Activated naive CD8-positive, alpha-beta T cell treated with anti-CD3 and anti-CD28 coated beads for 36 hours (primary cell): ENCODE results near the gene CALN1. TPM values are rescaled to one million over a fixed set of nuclear protein-coding genes. Genes with fewer than 3 reads are reported as not detected.

ENCODE experiments used
- DNase-seq: peaks from one replicate; pipeline ENCODE4 v3.0.0; 2021
- H3K27ac Mint-ChIP-seq: one replicate; pipeline ENCODE4 v1.8.0; 2022; ENCODE audit warnings: mild to moderate bottlenecking, moderate library complexity, mixed read lengths
- H3K27me3 Mint-ChIP-seq: one replicate; pipeline ENCODE4 v1.8.0; 2022; ENCODE audit warnings: mild to moderate bottlenecking, mixed read lengths
- H3K36me3 Mint-ChIP-seq: one replicate; pipeline ENCODE4 v1.8.0; 2021; ENCODE audit warnings: mild to moderate bottlenecking, mixed read lengths
- H3K4me1 Mint-ChIP-seq: one replicate; pipeline ENCODE4 v1.8.0; 2021; ENCODE audit warnings: mixed read lengths
- H3K4me3 Mint-ChIP-seq: one replicate; pipeline ENCODE4 v1.8.0; 2022; ENCODE audit warnings: mild to moderate bottlenecking, moderate library complexity, mixed read lengths
- H3K9me3 Mint-ChIP-seq: one replicate; pipeline ENCODE4 v1.8.0; 2022; ENCODE audit warnings: mixed read lengths
- total RNA-seq, 2 experiments: library from RNA; stranded (reverse); gene quantifications; one replicate each; pipeline ENCODE4 v1.2.3, GENCODE V29; 2021

CALN1 gene
- total RNA-seq, 2 experiments from 2014 or later: not detected

DNA sequence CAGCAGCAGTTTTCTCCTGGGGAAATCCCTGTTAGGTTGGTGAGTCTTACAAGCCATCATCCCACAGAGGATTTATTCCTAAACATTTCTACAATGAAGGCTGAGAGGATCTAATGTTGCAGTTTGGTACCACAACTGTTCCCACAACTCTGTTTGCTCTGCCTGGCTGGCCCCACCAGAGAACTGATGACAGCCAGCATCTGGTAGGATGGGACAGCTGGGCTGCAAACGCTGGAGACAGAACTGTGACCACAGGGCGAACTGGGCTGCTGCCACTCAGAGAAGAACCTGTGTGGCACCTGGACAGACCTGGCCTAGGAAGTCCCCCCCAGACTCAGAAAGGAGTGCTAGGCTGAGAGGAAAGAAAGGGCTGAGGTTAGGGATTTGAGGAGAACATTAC is 94.8 kb downstream of the CALN1 start:
- H3K9me3 Mint-ChIP-seq: peaks cover 6% of the 10 kb centered on the region
- no peak overlapping the region for H3K4me3 Mint-ChIP-seq
- H3K27ac Mint-ChIP-seq: no peak overlapping the region
- no peaks in the 10 kb centered on the region for H3K27me3 Mint-ChIP-seq
- no peaks in the 10 kb centered on the region for H3K4me1 Mint-ChIP-seq
- H3K36me3 Mint-ChIP-seq: no peaks in the 10 kb centered on the region
- DNase-seq: no peak

- H3K27me3 Mint-ChIP-seq: no peaks in the 10 kb centered on the region
- H3K4me1 Mint-ChIP-seq: no peaks in the 10 kb centered on the region
- no peaks in the 10 kb centered on the region for H3K36me3 Mint-ChIP-seq
- no peak for DNase-seq
- H3K27ac Mint-ChIP-seq: no peak overlapping the region
- no peak overlapping the region for H3K4me3 Mint-ChIP-seq
- H3K9me3 Mint-ChIP-seq: peaks cover 6% of the 10 kb centered on the region
Measured at GRCh38 chr7:72316148-72316547, 96.0 kb downstream of the CALN1 start.

DNA sequence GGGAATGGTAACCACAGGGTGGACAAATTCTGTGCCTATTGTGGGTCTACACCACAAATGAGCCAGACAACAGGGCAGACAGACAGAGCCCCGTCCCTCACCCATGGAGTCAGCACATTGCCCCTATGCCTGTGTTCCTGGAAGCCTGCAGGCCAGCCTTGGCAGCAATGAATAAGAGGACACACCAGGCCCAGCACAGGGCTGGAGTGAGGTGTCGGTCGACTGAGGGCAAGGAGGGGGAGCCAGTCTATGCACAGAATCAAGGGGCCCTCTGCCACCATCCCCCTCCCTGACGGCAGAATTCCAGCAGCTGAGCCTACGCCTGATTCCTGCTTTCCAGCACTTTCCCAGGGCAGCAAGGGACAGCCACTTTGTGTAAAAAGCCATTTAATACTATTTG is 98.2 kb downstream of the CALN1 start:
- Mint-ChIP-seq H3K36me3 (no peaks in the 10 kb centered on the region), H3K9me3 (peaks cover 1% of the 10 kb centered on the region), H3K27ac (no peak overlapping the region), H3K27me3 (no peaks in the 10 kb centered on the region), H3K4me3 (no peak overlapping the region), H3K4me1 (no peaks in the 10 kb centered on the region)
- DNase-seq: no peak

DNA sequence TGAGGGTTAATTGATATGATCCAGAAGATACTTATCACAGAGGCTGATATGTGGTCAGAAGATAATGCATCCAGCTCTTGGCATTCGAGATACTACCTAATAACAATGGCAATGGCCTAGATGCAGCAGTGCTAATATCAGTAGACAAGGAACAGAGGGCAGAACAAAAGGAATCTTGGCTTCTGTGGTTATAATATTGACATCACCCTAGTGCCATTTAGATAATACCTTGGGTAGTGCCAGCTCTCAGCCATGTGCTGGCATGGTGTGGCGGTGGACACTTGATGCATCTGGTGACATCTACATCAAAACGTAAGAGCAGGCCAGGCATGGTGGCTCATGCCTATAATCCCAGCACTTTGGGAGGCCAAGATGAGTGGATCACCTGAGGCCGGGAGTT is 101.8 kb downstream of the CALN1 start:
- Mint-ChIP-seq H3K9me3 (no peaks in the 10 kb centered on the region), H3K36me3 (no peaks in the 10 kb centered on the region), H3K4me1 (no peaks in the 10 kb centered on the region), H3K27ac (no peak overlapping the region), H3K27me3 (no peaks in the 10 kb centered on the region), H3K4me3 (no peak overlapping the region)
- DNase-seq: no peak

GRCh38 chr7:72309476-72309875 is 102.7 kb downstream of the CALN1 start:
- Mint-ChIP-seq H3K27ac (no peak overlapping the region), H3K36me3 (no peaks in the 10 kb centered on the region), H3K27me3 (no peaks in the 10 kb centered on the region), H3K9me3 (no peaks in the 10 kb centered on the region), H3K4me1 (no peaks in the 10 kb centered on the region), H3K4me3 (no peak overlapping the region)
- DNase-seq: no peak

- no peaks in the 10 kb centered on the region for H3K36me3 Mint-ChIP-seq
Measured at GRCh38 chr7:72308986-72309385, 103.2 kb downstream of the CALN1 start.

DNA sequence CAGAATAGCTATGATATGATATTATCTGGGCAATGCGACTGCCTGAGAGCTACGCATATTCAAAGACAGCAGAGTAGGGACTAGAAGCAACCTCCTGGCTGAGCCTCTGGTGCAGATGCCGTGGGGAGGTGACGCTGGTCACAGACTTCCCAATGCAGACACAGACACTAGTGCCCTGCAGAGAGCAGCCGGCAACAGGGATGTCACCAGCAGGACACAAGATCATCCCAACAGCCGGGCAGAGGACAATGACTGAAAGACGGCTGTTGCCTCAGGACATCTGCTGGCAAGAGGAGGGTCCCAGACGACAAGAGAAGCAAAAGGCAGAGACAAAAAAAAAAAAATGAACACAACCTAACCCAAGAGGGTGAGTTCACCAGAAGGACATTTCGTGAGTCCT is 104.6 kb downstream of the CALN1 start:
- H3K27me3 Mint-ChIP-seq: no peaks in the 10 kb centered on the region
- no peak for DNase-seq
- no peaks in the 10 kb centered on the region for H3K4me1 Mint-ChIP-seq
- no peaks in the 10 kb centered on the region for H3K9me3 Mint-ChIP-seq
- no peaks in the 10 kb centered on the region for H3K36me3 Mint-ChIP-seq
- no peak overlapping the region for H3K4me3 Mint-ChIP-seq
- H3K27ac Mint-ChIP-seq: no peak overlapping the region

More at GRCh38 chr7:72308986-72309385, 103.2 kb downstream of the CALN1 start:
- no peak overlapping the region for H3K4me3 Mint-ChIP-seq
- H3K27me3 Mint-ChIP-seq: no peaks in the 10 kb centered on the region
- H3K4me1 Mint-ChIP-seq: no peaks in the 10 kb centered on the region
- H3K9me3 Mint-ChIP-seq: no peaks in the 10 kb centered on the region
- H3K27ac Mint-ChIP-seq: no peak overlapping the region
- no peak for DNase-seq

GRCh38 chr7:72298912-72299311 is 113.2 kb downstream of the CALN1 start:
- H3K27ac Mint-ChIP-seq: no peak overlapping the region
- no peaks in the 10 kb centered on the region for H3K36me3 Mint-ChIP-seq
- H3K4me3 Mint-ChIP-seq: no peak overlapping the region
- no peaks in the 10 kb centered on the region for H3K27me3 Mint-ChIP-seq
- H3K9me3 Mint-ChIP-seq: no peaks in the 10 kb centered on the region
- DNase-seq: no peak
- no peaks in the 10 kb centered on the region for H3K4me1 Mint-ChIP-seq

GRCh38 chr7:72298091-72298490 is 114.0 kb downstream of the CALN1 start:
- H3K27me3 Mint-ChIP-seq: no peaks in the 10 kb centered on the region
- H3K4me3 Mint-ChIP-seq: no peak overlapping the region
- DNase-seq: no peak
- H3K27ac Mint-ChIP-seq: no peak overlapping the region
- no peaks in the 10 kb centered on the region for H3K36me3 Mint-ChIP-seq
- H3K9me3 Mint-ChIP-seq: no peaks in the 10 kb centered on the region
- H3K4me1 Mint-ChIP-seq: no peaks in the 10 kb centered on the region

GRCh38 chr7:72297636-72298035 is 114.5 kb downstream of the CALN1 start:
- H3K9me3 Mint-ChIP-seq: no peaks in the 10 kb centered on the region
- no peaks in the 10 kb centered on the region for H3K4me1 Mint-ChIP-seq
- H3K27ac Mint-ChIP-seq: no peak overlapping the region
- H3K27me3 Mint-ChIP-seq: no peaks in the 10 kb centered on the region
- no peaks in the 10 kb centered on the region for H3K36me3 Mint-ChIP-seq
- no peak for DNase-seq
- H3K4me3 Mint-ChIP-seq: no peak overlapping the region

DNA sequence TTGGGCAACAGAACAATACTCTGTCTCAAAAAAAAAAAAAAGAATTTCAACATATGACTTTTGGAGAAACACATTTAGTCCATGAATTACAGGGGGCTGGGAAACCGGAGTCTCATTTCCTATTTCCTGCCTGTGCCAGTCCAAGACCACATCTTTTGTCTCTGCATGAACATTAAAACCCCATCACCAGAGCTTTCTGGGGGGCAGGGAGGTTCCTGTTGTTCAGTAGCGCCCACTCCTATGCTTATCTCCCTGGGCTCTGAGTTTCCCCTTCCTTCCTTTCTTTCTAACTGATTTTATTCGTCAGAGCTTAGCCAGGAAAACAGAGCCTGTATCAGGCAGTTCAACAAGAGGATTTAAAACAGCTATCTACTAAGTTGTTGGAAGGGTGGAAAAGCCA is 119.3 kb downstream of the CALN1 start:
- H3K27ac Mint-ChIP-seq: no peak overlapping the region
- H3K36me3 Mint-ChIP-seq: no peaks in the 10 kb centered on the region
- no peaks in the 10 kb centered on the region for H3K4me1 Mint-ChIP-seq
- no peak for DNase-seq
- no peaks in the 10 kb centered on the region for H3K27me3 Mint-ChIP-seq
- peaks cover 4% of the 10 kb centered on the region for H3K9me3 Mint-ChIP-seq
- H3K4me3 Mint-ChIP-seq: no peak overlapping the region

DNA sequence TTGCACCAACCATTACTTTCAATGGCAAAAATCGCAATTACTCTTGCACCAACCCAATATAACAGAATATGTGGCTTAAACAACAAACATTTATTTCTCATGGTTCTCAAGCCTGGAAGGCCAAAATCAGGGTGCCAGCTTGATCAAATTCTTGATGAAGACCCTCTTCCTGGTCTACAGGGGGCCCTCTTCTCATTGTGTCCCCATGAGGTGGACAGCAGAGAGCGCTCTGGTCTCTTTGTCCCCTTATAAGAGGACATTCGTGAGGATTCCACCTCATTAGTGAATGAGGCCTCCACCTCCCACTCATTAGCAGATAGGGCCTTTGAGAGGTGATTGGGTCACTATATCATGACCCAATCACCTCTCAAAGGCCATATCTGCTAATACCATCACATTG is 120.0 kb downstream of the CALN1 start:
- DNase-seq: no peak
- no peaks in the 10 kb centered on the region for H3K36me3 Mint-ChIP-seq
- H3K27ac Mint-ChIP-seq: no peak overlapping the region
- H3K9me3 Mint-ChIP-seq: peaks cover 4% of the 10 kb centered on the region
- no peaks in the 10 kb centered on the region for H3K27me3 Mint-ChIP-seq
- H3K4me1 Mint-ChIP-seq: no peaks in the 10 kb centered on the region
- H3K4me3 Mint-ChIP-seq: no peak overlapping the region

DNA sequence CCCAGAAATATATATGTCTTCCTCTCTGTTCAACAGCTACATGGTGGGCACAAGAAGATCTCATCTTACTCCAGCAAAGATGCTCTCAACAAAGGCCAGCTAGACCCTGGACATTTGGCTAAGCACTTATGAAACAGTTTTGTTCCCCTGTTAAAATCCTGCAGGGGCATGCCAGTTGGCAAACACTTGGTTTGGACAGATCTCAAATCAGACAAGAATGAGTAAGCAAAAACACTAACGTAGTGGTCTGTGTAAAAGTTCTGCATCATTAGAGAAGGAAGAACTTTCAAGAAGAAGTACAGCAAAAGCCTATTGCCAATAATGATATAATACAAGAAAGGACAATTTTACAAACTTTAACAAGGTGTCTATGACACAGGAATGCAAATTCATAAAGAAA is 125.6 kb downstream of the CALN1 start:
- Mint-ChIP-seq H3K4me1 (no peaks in the 10 kb centered on the region), H3K27ac (no peak overlapping the region), H3K4me3 (no peak overlapping the region), H3K9me3 (peaks cover 4% of the 10 kb centered on the region), H3K27me3 (no peaks in the 10 kb centered on the region), H3K36me3 (no peaks in the 10 kb centered on the region)
- no peak for DNase-seq

- Mint-ChIP-seq H3K27me3 (no peaks in the 10 kb centered on the region), H3K4me1 (no peaks in the 10 kb centered on the region), H3K36me3 (peaks cover 2% of the 10 kb centered on the region), H3K9me3 (no peaks in the 10 kb centered on the region), H3K27ac (no peak overlapping the region), H3K4me3 (no peak overlapping the region)
- DNase-seq: no peak
Measured at GRCh38 chr7:72283309-72283708, 128.8 kb downstream of the CALN1 start.

GRCh38 chr7:72281308-72281707 is 130.8 kb downstream of the CALN1 start:
- Mint-ChIP-seq H3K27me3 (no peaks in the 10 kb centered on the region), H3K9me3 (peaks cover 5% of the 10 kb centered on the region), H3K4me1 (no peaks in the 10 kb centered on the region), H3K27ac (no peak overlapping the region), H3K4me3 (no peak overlapping the region), H3K36me3 (peaks cover 2% of the 10 kb centered on the region)
- no peak for DNase-seq

GRCh38 chr7:72279203-72279602 is 132.9 kb downstream of the CALN1 start:
- H3K4me1 Mint-ChIP-seq: no peaks in the 10 kb centered on the region
- H3K9me3 Mint-ChIP-seq: peaks cover 8% of the 10 kb centered on the region
- H3K27ac Mint-ChIP-seq: no peak overlapping the region
- H3K36me3 Mint-ChIP-seq: peaks cover 2% of the 10 kb centered on the region
- H3K4me3 Mint-ChIP-seq: no peak overlapping the region
- no peaks in the 10 kb centered on the region for H3K27me3 Mint-ChIP-seq
- DNase-seq: no peak

DNA sequence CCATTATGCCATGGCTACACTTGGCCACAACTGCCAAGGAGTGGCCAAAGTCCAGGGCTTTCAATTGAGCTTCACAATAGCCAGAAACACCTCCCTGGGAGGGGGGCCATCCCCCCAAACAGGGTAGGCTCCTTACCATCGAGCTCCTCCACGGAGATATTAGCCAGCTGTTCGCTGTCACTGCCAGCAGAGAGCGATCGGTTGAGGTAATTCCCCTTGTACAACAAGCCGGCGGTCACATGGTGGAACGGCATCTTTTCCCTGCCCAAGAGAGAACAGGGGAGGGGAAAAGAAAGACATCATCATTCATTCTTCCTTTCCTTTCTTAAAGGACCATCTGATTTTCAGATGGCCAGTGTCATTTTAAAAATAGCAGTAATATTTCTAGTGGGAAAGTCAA is 133.6 kb downstream of the CALN1 start:
- no peak overlapping the region for H3K27ac Mint-ChIP-seq
- no peaks in the 10 kb centered on the region for H3K27me3 Mint-ChIP-seq
- no peaks in the 10 kb centered on the region for H3K4me1 Mint-ChIP-seq
- H3K36me3 Mint-ChIP-seq: peaks cover 2% of the 10 kb centered on the region
- H3K4me3 Mint-ChIP-seq: no peak overlapping the region
- H3K9me3 Mint-ChIP-seq: peaks cover 8% of the 10 kb centered on the region
- no peak for DNase-seq
